GM18517 (cell line): ENCODE measurements around the gene RING1.

Source experiments
- ATAC-seq: cut with Tn5 transposase; IDR thresholded peaks from one replicate; pipeline ENCODE4 v1.9.1; 2021; ENCODE audit warnings: mild to moderate bottlenecking, moderate library complexity; ENCODE audit not compliant: unreplicated experiment

The RING1 gene

DNA sequence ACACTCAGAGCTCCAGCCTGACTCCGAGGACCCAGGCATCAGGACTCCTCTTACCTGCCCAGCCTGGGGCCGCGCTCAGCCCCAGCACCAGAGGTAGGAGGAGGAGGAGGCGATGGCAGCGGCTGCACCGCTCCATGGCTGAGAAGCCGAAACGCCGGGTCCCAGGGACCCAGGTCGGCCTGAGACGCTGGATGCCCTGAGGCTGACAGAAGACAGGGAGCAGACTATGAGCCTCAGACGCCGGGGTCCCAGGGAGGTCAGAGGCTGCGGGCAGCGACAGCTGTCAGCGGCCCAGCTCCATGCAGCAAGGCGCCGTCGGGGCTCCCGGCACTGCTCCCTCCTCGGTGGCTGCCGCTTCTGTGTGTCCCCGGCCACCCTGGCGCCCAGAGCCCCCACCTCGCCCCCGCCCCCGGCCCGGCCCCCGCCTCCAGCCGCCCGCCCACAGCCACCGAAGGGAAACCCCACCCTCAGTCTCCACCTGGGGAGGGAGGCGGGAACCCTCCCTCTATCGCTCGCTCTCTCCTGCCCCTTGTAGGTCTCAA lies 16.1 kb upstream of the RING1 start, which contains the start of gene COL11A2:
Gene COL11A2 (minus strand): TSS at position 363 of the 542 bp plus-strand sequence. CDS start 227 bp downstream, at position 136.
- no peak for ATAC-seq

DNA sequence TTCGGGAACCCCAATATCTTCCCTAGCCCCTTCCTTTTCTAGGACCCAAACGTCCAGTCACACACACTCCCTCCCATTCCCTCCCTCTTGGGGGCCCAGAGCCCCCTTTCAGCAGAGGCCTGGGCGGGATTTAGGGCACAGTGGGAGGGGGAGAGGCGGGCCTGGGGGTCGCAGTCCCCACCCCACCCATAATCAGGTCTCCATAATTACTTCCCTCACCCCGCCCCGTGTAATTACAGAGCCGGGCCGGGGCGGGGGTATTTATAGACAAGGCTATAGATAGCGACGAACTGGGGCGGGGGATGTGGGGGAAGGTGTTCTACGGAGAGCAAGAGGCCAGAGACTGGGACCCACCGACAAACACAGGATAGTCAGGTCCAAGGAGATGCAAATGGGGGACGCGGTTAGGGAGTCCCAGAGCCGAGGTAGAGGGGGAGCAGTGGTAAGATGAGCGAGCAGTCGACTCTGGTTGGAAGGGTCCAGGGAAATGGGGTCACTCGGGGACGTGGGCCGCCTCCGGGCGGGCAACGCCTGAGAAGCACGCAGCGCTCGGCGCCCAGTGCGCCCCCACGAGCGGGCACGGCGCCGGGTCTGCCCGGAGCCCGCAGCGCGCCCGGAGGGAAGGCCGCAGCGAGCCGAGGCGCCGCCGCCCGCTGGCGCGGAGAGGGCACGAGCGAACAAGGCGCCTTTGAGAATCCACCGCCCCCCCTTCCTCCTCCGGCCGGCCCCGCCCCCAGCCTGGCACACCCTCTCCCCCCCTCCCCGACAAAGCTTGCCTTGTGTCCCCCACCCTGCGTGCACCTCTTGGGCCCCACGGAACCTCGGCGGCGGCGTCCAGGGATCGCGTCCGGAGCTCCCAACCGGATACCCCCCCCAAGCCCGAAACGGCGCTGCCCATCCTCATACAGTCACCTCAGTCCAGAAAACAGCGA lies 15.4 kb upstream of the RING1 start:
- no peak for ATAC-seq

DNA sequence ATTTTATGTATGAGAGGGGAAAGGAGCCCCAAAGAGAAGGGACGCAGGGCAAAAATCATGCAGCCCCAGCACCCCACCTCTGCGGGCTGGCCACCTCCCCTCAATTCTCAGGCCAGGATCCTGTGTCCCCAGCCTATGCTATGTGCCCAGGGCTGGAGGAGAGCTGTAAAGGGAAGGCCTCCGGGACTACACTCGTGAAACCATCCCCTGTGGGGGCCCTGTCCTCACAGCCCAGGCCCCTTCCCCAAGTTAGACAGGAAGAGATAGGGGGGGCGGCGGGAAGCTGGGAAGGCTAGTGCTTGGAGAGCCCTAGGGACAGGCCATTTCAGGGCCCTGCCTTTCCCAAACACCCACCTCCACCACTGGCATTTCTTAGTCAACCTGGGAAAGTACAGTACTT lies 14.7 kb upstream of the RING1 start:
- ATAC-seq: no peak

DNA sequence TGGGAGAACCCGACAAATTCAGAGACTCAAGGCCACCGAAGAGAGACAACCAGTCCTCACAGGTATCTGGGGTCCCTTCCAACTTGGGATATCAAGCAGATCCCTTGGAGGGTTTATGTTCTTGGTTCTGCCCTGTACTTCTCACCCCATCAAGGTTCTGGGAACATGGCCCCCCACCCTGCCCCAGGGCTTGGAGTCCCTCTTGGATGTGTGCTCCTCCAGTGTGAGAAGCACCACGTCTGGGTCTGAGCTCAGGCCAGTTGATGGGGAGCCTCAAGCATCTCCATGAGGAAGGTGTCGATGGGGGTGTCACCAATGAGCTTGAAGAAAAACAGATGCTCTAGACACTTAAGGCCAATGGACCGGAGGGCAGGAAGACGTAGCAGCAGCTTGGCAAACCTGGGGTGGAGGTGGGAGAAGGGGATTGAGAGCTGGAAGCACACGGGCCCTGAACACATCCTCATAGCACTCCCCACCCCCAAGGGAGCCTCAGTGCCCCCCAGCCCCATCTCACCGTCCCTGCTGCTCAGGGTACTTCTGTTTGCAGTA lies 13.8 kb upstream of the RING1 start:
- ATAC-seq: no peak

DNA sequence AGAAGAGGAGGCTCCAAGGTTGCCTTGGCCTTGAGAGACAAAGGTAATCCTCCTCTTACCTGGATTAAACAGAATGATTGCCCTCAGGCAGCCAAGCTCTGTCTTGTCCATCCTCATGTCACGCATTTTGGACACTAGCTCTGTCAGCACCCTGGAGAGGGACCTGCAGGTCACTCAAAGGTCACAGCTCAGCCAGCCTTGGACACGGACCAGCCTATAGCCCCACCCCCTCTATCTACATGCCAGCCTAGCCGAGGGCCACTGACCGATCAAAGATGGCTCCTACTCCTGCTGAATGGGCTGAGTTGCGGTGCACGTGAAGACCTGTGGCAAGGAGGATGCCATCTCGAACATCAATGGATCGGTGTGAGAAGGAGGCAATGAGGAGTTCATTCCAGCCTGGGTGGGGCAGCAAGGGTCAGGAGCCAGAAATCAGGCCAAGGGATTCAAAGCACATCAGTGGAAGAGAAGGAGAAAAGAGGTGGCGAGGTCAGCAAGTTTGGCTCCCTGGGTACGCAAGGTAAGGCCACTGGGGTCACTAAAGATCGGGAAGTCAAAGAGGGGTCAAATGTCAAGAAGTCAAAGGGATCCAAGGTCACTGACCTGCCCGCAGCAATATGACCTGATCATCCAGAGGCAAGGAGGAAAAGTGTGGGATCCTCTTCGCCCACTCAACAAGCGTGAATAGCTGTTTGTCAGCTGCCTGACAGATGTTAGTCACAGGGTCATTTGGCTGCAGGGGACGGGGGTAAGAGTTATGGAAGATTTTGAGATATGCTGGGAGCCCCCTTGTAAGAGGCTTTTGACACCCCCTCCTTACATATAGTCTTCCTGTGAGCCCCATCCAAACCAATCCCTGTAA lies 12.8 kb upstream of the RING1 start:
- ATAC-seq: no peak

DNA sequence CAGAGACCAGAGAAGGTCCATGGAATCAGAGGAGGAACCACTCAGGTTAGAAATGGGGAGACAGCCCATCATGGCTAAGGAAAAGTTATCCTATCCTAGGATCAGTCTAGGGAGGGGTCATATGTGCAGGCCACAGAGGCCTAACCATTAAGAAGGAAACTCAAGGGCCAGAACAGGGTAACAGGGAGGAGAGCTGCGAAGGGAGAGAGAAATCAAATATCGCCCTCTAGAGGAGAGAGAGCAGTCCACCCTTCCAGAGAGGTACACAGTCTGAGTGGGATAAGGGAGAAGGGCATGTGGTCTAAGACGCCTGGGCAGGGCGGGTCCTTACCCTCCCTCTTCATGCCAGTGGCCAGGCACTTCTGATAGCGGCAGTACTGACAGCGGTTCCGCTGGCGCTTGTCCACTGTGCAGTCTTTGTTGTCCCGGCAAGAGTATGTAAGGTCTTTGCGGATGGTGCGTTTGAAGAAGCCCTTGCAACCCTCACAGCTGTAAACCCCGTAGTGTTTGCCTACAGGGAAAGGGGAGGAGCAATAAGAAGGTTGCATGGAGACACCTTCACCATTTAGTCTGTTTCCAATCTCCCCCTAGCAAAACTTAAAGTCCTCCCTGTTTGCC lies 10.8 kb upstream of the RING1 start:
- ATAC-seq: no peak

DNA sequence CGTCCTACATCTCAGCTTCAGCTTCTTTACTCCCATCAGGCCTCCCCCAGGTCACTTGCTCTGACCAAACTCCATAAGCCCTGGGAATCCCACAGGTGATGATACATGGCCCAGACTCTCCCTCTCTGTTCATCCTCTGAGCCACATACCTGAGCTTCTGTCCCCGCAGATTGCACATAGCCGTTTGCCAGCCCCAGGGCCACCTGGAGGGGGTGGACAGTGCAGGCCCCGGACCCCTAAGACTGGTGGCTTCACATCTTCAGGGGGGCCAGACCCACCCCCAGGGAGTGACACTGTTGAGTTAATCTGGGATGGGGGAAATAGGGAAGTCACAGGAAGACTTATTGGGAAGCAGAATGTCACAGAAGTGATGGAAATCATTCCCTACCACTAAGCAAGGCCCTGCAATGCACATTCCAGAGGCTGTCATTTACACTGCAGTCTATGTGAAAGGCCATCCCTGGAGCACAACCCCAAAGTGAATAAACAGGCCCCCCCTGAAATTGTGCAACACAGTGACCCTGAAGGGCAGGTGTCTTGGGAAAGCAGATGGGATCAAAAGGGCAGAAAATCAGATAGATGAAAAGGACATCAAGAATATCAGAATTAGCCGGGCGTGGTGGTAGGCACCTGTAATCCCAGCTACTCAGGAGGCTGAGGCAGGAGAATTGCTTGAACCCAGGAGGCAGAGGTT lies 10.0 kb upstream of the RING1 start:
- no peak for ATAC-seq

DNA sequence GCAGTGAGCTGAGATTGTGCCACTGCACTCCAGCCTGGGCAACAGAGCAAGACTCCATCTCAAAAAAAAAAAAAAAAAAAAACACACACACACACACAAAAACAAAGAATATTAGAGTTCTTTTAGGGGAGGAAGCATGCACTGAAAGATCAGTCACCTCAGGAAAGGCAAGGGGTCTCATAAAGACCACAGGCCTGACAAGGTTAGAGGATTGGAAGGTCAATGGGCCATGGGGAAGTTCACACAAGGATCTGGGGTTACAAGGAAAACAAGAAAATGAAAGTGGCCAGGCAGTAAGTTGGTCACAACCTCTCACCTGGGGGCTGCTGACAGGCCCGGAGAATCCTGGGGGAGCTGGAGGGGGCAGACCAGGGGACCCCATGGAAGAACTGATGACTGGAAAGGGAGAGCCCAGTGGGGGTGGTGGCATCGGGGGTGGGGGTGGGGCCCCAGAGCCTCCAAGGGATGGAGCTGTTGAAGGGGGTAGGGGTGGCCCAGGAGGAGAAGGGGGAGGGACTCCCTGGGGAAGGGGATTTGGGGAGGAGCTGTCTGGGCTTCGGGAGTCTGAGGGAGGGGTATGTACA lies 9.4 kb upstream of the RING1 start:
- no peak for ATAC-seq

DNA sequence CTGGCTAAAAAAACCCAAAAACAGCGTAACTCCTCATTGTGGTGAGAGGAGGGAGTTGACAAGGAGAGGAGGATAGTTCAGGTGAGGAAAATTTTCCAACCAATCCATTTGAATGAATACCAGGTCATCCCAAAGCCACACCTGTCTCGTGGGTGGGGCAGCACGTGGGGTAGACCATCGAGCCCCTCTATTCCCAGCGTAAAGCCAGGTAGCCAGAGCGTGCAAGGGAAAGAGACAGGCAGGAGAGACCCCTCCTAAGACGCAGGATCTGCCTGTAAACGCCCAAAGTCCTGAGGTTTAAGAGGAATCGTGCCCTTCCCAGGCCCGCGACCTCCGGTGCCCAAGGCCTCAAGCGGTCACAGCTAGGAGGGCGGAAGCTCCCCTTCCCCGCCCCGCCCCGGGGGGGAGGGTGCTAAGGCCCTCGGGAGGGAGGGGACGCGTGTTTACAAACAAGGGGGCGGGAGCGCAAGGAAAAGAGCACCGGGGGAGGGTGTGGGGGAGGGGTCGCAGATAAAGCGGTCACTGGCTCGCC lies 8.5 kb upstream of the RING1 start:
- ATAC-seq: peak; percentile 8

DNA sequence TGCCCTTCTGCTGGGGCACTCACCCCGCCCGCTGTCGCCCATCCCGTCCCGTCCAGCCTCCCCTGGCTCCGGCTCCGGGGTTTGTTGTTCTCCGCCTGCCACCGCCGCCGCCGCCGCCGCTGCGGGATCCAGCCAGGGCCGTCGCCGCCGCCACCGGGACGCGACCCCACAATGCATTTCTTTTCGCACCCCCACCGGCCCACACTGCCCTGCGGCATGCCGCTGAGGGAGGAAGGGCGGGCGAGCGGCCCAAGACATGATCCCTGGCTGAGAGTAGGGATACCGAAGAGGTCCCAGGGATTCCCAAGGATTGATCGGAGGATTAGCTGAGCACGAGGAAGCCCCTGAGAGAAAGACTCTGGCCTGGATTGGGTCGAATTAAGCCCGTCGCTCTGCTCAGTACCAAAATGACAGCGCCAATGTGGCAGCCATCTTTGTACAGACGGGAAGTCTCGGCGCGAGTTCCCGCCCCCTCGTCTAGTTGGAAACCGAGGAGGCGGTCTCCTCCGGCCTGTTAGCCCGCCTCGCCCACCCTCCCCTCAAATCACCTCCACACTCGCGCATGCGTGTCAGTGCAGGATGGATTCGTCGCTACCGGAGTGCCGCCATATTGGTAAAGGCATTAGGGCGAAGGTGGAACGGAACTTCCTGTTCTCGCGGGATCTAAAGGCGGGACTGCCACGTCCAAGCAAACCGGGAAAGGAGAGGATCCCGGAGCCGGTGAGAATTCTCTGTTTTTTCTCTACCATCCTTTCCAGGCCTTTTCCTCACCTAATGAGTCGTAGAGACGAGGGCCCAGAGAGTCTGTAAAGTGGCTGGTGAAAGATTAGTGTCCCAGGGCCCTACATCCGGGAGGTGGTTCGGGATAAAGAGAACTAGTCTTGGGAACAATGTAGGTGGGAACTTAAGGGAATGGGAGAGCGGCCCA lies 7.8 kb upstream of the RING1 start, which contains the start of the genes RXRB and SLC39A7:
Gene RXRB (minus strand): TSS at position 447 of the 928 bp plus-strand sequence. CDS start 189 bp downstream, at position 258.
Gene SLC39A7 (plus strand): TSS at position 649 of the 928 bp plus-strand sequence. CDS start 379 bp downstream, outside the sequence.
- ATAC-seq: peak; percentile 55

DNA sequence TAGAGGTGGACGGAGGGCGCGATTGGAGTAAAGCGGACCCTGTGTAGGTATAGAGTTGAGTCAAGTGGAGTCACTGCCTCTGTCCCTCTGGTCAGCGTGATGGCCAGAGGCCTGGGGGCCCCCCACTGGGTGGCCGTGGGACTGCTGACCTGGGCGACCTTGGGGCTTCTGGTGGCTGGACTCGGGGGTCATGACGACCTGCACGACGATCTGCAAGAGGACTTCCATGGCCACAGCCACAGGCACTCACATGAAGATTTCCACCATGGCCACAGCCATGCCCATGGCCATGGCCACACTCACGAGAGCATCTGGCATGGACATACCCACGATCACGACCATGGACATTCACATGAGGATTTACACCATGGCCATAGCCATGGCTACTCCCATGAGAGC lies 7.2 kb upstream of the RING1 start:
- no peak for ATAC-seq

DNA sequence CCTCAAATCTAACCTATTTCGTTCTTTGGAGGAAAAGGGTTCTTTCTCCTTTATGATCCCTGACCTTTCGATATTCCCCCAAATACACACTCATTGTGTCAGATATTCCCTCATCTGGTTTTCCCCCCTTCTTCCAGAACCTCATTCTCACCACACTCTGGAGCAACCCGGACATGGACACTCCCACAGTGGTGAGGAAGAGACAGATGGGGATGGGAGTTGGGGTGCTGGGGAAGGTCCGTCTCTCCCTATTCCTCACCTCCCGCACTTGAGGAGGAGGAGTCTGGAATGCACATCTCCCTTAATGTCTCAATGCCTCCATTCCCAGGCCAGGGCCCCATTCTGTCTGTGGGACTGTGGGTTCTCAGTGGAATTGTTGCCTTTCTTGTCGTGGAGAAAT lies 6.4 kb upstream of the RING1 start:
- ATAC-seq: no peak

DNA sequence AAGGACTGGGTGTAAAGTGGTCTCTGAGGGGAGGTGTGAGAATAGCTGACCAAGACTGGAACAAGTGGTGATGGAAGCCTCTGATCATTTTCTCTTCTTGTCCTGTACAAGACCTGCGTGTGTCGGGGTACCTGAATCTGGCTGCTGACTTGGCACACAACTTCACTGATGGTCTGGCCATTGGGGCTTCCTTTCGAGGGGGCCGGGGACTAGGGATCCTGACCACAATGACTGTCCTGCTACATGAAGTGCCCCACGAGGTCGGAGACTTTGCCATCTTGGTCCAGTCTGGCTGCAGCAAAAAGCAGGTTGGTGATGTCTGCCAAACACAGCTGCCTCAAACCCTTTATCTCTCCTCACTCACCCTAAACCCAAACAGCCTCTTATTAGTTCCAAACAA lies 5.5 kb upstream of the RING1 start:
- no peak for ATAC-seq

DNA sequence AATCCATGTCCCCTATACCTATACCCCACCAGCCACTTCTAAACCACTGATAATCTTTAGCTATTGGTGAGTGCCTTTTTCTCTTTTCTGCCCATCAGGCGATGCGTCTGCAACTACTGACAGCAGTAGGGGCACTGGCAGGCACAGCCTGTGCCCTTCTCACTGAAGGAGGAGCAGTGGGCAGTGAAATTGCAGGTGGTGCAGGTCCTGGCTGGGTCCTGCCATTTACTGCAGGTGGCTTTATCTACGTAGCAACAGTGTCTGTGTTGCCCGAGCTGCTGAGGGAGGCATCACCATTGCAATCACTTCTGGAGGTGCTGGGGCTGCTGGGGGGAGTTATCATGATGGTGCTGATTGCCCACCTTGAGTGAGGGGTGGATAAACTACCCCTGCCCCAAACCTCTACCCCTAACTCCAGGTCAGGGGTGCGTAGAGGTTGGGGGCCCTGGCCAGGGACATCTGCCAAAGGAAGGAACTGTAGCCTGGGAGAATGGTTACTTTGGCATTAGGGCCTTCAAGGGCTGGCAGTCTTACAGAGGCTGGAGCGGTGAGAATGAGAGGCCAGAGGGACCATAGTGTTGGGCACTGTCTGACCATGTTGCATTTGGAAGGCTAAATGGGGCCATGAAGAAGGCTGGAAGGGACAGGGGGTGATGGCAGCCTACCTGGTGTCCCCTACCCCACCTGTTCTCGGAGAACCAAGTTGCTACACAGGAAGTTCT lies 4.7 kb upstream of the RING1 start:
- ATAC-seq: no peak

DNA sequence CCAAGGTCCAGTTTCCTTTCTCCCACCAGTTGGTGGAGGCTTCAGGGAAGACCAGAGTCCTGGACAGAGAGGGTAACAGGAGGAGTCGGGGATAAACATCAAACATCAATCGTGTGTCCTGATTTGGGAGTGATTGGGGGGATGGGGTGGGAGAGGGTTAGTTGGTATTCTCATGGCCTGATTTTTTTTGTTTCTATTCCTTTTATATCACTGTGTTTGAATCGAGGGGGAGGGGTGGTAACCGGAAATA lies 4.2 kb upstream of the RING1 start:
- no peak for ATAC-seq

DNA sequence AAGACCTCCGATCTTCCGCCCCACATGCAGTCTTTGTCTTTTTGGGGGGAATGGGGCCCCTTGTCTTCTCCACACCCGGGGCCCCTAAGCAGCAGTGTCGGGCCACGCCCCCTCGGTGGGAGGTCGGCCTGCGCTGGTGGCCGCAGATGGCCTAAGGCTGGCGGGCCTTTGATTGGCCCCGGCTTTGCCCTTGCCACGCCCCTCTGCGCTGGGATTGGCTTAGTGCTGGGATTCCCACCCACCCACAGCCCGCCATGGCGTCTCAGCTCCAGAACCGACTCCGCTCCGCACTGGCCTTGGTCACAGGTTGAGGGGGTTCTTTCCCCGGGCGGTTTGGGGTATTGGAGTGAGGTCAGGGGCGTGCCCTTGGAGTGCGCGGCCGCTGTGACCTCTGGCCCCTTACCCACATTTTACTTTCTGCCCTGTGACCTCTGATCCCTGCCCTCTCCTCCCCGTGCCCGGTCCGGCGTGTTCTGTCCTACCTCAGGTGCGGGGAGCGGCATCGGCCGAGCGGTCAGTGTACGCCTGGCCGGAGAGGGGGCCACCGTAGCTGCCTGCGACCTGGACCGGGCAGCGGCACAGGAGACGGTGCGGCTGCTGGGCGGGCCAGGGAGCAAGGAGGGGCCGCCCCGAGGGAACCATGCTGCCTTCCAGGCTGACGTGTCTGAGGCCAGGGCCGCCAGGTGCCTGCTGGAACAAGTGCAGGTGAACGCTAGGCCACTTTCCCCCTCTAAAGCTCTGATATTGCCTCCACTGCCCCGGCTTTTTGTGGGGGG lies 3.7 kb upstream of the RING1 start, which contains the start of gene HSD17B8:
Gene HSD17B8 (plus strand): TSS at position 241 of the 776 bp plus-strand sequence. CDS start 14 bp downstream, at position 255.
- peak; percentile 41 for ATAC-seq
